NCI-H748 (cell line): Measurements from ENCODE around the gene C8A.

Source experiments
- DNase-seq: peaks from one replicate; lab custom pipeline; 2025; ENCODE audit not compliant: unreplicated experiment; lab: John Stamatoyannopoulos, UW

Gene C8A

DNA sequence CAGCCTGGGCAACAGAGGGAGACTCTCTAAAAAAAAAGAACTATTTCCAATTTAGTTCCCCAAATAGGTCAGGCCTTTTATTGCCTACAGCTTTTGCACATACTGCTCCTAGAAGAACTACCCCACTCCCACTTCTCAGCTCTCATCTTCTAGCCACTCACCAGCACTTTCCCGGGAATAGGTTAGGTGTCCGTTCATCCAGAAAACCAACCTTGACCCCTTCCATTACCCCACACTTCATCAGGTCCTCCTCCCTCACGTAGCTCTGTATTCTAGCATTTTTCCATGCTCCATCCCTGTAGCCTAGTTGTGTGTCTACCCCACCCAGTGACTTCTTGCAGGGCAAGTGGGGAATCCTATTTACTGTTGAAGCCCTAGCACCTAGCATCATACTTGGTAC lies 68.6 kb downstream of the C8A start:
- no peak for DNase-seq

DNA sequence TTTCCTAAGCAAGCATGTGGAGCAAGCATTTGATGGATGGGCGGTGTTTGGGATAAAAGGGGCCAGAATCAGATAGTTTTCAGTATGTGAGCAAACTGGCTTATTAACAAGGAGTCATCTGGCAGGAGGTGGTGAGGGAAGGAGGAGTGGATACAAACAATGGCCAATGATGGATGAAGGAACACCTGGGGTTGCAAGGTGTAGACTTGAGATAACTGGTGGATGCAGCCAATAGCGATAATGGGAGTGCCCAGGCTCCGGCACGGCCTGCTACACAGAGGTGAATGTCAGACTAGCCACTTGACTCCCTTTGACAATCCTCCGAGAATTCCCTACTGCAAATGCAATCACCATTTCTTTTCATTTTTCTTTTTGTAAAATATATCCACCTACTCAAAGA lies 69.5 kb downstream of the C8A start:
- DNase-seq = no peak

DNA sequence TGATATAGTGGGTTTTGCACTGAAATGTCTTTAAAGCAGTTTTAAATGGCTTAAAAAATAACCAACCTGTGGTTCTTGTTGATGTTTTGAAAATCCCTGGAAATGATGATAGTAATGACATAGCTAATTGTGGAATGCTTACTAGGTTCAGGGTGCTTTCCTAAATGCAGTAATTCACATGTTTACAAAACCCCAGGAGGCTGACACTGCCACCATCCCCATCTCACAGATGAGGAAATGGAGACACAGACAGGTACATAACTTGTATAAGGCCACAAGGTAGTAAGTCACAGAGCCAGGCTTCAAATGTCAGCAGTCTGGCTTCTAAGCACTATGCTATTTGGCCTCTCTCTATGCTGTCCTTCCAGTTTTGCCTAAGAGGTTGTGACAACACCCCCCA lies 70.6 kb downstream of the C8A start:
- DNase-seq = no peak

DNA sequence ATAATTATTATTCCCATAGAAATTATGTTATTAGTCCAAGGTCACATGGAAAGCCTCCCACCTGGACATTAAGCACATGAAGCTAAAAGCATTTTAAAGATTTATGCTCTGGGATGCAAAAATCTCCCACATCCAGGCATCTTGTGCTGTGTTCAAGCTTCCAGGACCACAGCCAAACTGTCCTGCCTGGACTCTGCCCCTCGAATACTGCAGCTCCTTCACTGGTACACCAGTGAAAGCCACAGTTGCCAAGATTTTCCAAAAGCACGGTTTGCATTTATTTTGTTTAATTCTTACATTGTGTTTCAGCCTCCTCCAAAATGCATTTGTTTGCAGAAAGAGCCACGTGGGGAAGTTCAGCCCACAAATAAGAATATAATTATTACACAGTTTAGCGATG lies 72.6 kb downstream of the C8A start:
- DNase-seq = peak; percentile 22

DNA sequence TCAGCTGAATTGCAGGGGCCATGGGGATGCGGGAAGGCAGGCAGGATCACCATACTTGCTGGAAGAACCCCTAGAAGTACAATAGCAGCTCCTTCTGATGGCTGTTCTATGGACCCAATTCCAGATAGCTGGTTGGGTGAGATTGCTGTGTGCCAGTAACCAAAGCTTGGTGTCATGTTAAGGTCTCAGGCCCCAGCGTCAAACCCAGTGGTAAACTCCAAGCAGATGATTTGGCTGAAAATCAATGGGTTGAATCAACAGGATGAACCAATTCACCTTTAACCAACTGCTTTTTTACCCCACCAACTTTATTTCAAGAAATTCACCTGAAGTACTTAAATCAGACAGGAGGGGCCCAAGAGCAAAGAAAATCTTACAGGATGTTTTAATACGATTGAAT lies 73.4 kb downstream of the C8A start:
- no peak for DNase-seq

DNA sequence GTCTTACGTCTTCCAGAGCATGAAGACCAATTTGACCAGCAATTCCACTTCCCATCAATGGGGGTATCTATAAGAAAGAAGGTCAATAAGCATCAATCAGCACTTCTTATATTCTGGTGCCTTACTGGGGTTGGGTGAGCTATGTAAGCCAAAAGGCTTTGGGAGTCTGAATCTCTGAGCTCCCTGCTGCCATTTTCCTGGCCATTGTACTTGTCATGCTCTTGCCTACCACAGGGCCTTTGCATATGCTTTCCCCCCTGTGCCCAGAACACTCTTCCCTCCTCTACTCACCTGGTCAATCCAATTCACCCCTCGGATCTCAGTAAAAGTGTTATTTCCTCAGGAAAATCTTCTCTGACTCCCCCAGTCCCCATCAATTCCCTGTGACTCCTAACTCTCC lies 74.9 kb downstream of the C8A start:
- DNase-seq = no peak

DNA sequence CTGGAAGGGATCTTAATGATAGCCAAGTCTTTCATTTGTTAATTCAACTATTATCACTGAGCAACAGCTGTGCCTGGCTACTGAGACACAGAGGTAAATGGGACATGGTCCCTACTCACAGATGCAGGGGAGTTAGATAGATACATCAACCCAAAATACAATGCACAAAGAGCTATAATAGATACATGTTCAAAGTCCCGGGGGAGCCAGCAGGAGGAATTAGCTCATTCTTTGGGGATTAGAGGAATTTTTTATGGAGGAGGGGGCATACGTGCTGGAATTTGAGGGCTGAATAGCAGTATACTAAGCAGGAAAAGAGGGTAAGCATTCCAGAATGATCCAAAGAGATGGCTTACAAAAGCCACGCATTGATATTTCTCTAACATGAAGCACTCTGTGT lies 76.6 kb downstream of the C8A start:
- DNase-seq = no peak

DNA sequence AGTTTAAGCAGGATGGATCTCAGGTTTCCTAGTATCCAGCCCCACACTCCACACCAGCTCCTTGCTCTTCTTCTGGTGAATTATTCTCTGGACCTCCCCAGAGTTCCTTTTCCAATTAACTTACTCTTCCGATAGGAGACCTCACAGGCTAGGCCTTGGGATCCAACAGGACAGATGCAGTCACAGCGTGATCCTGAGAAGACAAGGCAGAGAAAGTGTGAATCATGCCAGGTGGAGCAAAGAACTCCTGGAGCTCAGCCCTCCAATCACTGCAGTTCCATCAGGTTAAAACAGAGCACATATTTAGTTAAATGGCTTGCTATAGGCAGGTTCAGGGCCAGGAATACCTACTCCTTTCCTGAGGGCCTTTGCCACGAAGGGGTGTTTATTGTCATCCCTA lies 77.1 kb downstream of the C8A start:
- no peak for DNase-seq

DNA sequence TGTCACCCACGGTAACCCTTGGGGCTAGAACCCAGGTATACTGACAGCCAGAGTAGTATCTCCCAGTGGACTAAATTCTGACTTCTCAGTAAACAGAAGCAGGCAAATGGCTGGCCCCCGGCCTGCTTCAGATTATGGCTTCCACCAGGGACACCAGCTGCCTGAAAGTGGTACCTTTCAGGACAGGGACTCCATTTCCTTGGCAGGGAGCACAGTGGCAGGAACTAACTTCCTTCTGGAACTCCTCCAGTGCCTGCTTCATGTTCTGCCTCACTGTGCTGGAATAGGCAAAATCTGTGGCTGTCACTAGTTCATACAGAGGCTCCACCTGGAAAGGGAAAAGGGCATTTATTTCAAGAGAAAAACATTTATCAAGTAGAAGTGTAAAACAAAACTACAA lies 78.6 kb downstream of the C8A start:
- no peak for DNase-seq

DNA sequence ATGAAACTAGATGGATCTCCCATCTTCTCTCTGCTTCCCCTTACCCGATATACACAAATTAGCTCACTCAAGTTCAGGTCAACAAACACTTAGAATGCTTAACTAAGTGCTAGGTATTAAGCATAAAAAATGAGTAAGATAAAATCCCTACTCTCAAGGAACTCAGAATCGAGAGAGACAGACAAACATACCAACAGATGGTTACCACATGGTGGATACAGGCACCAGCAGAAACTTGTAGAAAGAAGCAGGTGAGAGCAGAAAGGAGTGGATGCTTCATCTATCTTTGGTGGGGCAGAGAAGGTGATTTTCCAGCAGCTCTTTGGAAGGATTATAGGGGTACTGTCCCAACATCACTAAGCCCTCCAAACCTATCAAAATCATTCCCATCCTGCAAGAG lies 79.0 kb downstream of the C8A start:
- DNase-seq = no peak

DNA sequence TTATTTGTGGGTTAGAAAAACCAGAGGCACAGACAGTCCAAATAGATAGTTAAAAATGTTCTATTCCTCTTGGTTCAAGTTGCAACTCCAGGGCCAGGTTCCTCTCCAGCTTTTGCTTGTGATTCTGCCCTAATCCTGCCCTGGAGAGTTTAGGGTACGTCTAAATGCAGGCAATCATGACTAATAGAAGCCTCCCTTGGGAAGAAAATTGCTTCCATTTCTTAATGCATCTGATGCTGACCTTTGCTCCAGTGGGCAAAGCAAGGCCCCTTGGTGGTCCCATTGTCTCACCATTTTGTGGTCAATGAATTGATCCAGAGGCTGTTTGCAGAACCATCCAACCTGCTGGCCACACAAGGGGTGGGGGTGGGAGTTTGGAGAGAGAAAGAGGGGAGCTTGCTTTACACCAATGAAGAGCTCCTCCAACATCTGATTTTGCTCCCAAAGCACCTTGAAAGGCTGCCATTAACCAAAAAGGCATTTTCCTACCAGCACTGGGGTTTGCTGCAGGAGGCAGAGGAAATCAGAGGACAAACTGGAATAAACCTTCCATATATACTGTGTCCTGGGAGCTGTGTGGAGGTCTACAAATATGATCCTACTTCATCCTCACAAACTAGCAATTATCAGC lies 79.9 kb downstream of the C8A start:
- no peak for DNase-seq

DNA sequence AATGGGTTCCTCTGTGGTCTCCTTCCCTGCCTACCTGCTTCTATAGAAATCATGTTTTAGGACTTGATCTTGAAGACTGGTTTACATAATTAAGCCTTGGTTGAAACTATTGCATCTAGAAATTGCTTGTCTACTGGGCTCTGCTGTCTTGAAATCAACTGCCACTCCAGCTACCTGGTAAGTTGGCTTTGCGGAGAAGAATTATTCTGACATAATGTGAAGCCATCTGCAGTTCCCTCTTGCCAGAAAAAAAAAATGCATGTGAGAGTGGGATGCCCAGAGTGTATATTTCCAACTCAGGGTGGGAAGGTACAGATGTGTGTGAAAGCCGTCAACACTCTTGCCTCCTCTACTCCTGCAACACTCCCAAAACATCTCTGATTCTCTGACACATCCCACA lies 84.0 kb downstream of the C8A start:
- DNase-seq = no peak

DNA sequence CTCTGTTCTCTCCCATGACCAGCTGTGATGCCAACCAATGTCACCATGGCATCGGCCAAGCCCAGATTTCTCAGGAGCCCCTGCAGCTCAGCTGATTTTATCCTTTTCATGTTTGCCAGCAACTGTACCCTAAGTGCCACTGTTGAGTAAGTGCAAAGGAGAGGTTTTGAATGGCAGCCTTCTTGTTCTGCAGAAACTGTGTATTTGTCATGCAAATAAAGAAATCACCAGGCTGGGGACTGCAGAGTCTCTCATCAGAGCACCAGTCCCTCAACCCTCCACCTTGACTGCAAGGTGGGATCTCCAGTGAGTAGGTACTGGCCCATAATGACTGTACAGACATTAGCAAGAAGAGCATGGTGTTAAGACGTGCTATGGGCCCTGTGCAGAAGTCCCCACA lies 84.6 kb downstream of the C8A start:
- no peak for DNase-seq

DNA sequence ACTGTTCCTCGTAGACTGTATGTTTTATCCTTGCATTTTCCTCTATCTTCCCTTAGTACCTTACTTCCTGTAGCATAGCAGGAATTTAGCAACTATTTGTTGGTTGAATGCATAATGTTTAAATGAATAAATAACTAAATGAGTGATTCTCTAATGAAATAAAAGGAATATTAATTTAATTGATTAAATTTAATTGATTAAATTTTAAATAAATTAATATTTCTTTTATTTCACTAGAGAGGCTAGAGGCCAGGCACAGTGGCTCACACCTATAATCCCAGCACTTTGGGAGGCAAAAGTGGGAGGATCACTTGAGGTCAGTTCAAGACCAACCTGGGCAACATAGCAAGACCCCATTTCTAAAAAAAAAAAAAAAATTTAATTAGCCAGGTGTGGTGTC lies 85.4 kb downstream of the C8A start:
- no peak for DNase-seq

DNA sequence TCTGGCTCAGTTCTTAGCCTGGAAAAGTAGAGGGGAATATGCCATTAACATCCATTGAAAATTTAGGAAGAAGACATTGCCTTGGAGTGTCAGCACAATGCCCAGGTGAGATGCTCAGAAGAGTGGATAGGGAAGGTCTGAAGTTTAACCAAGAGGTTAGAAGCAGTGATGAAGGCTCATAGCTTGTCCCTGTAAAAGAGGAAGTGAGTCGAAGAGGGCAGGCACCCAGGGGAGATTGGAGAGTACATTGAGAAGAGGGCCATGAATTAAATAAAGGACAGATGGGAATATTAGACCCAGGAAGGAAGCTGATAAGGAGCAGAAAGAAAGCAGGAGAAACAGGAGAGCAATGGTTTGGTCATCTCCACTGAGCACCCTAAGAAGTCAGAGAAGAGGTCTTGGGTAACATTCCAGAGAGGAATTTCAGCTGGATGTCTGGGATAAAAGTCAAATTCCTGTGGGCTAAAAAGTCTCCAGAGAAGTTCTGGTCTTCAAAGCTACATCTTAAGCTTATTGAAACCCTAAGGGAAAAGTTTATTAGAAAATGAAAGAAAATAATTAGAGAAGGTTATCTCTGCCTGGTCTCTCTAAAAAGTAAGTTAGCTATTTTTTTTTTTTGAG lies 93.9 kb downstream of the C8A start:
- no peak for DNase-seq

DNA sequence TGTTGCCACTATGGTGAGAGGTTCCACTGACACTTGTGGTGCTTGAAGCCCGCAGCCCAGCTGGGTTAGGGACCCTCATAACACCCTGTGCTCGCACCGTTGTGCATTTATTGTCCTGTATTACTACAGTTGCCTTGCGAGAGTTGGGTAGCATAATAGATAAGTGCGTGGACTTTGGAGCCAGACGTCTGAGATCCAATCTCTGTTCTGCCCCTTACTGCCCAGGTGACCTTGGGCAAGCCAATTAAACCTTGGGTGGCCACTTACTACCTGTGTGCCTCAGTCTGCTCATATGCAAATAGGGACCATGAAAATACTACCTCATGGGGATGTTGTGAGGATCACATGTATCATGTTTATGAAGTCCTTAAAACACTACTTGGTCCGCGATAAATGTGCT lies 97.9 kb downstream of the C8A start:
- peak; percentile 93 for DNase-seq

DNA sequence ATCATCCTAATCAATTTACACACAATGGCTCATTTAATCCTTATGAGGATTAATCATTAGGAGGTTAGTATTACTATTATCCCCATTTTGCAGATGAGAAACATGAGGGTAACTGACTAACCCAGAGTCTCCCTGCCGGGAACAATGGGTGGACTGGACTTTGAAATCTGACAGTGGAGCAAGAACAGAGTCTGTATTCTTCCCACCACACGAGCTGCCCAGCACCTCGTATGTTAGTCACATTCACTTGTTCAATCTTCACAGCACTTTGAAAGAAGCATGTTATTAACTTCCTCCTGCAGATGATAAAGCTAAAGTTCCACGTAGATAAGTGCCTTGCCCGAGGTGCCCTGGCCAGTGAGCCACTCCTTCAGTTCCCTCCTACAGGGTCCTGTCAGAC lies 98.8 kb downstream of the C8A start:
- no peak for DNase-seq

DNA sequence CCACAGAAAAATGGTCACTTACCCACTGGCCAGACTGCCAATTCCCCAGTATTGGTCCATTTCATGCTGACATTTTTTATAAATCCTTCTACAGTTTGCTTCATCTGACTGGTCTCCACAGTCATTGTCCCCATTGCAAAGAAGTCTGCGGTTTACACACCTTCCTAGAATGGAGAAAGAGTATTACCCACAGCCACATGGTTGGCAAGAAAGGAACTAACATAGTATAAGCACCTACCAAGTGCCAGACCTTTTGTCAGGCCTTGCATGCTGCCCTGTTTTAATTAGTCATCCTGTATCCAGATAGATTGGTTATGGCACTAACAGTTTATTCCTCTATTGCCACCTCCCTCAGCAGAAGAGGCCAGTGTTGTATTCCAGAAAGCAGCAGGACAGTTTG lies 100.1 kb downstream of the C8A start:
- no peak for DNase-seq

DNA sequence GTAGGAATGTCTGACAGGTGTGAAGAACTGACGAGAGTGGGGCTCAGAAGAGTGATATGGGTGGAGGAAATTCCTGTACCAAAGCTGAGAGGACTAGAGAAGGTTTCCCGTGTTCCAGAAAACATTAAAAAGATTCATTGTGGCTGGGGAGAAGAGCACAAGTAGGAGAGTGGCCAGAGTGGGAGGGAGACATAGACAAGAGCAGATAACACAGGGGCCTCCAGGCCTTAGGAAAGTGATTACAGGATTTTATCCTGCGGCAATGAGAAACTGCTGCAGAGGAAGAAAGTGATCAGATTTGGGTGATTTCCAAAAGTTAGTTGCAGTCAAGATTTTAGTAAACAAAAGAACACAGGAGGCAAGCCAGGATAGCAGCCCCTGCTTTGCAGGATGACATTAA lies 103.3 kb downstream of the C8A start:
- no peak for DNase-seq

DNA sequence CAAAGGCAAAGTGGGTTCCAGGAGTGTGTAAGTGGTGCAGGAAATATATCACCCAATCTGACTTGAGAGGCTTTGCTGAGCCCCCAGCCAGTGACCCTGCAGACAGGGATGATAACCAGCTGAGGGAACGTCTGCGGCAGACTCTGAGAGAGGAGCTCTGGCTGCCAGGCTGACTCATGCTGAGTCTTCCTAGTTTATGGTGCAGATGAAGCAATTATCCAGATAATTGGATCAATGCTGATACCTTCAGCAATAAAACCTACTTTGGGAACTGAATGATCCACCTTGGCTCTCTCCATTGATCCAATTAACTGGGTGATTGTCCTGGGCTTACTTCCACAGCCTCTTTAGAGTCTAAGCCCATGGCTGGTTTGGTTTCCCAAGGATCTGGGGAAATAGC lies 103.9 kb downstream of the C8A start:
- DNase-seq = no peak

DNA sequence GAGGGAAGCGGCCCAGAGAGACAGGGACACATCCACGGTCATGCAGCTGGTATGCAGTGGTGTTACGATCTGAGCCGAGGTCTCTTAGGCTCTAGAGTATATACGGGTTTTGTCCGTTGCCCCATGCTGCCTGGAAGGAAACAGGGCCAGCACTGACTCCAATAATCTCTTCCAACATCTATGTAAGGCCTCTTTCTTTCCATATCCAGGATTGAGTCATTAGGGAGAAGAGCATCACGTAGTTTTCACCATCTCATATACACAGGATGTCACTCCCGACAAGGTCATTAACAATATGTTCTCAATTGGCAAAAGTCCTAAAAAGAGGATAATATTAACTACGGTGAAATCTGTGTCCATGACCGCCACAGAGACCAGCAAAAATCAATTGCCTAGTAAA lies 106.8 kb downstream of the C8A start:
- DNase-seq = no peak

DNA sequence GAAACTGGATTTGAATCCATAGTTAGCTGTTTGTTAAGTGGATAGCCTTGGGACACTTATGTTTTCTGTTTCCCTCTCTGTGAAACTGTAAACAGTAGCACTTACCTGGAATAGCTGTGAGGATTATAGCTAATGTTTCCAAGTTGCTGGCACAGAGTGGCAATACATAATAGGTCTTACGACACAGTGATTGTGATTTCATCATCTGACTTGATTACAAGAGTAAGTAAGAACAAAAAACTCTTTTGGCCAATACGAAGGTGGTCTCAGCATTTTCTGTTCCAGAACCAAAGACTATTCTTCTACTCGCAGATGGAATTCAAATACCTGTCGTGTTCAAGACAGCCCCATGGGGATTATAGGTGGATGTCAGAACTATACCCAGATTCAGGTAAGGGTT lies 109.1 kb downstream of the C8A start:
- no peak for DNase-seq

DNA sequence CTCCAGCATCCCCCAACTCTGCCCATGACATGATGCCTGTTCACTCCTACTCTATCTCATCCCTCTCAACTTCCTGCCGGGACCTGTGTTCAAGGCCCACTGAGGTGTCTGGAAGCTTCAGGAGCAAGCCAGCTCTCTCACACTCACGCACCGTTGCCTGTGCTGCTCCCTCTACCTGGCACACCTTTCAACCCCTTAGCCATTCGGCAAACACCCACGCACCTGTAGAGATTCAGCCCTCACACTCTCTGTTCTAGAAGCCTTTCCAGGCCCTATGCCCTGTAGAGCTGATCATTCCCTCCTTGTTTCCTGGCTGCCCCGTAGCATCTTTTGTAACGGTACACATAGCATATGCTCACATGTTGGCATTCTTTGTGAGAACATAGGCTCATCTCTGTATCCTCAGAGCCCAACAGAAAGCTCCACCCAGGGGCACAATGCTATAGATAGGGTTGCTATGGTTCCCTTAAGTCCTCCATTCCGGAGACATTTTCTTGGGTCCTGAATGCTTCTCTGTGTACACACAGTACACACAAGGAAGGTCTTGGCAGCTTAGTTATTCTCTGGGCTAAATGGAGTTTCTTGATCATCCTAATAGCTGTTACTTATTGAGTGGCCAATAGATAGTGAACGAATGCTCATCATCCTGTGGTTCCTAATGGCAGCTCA lies 109.9 kb downstream of the C8A start:
- no peak for DNase-seq
